GM18858 (cell line): ENCODE measurements around the gene SLC7A6.

Experiments used
- ATAC-seq: cut with Tn5 transposase; IDR thresholded peaks from one replicate; pipeline ENCODE4 v1.9.1; 2021; ENCODE audit not compliant: unreplicated experiment

The SLC7A6 gene

GRCh38 chr16:68264128-68265077, at the start of gene SLC7A6:
Gene SLC7A6, plus strand, starts transcription at chr16:68264526. Its CDS starts 10,201 bp downstream, at chr16:68274727.
- peak; percentile 44 for ATAC-seq

- no peak for ATAC-seq
Measured at GRCh38 chr16:68214726-68215125, 49.6 kb upstream of the SLC7A6 start.

- ATAC-seq, result no peak
Measured at GRCh38 chr16:68215302-68215701, 49.0 kb upstream of the SLC7A6 start.

GRCh38 chr16:68216240-68216639, 48.1 kb upstream of the SLC7A6 start:
- no peak for ATAC-seq

GRCh38 chr16:68217506-68217905, 46.8 kb upstream of the SLC7A6 start:
- ATAC-seq, result no peak

- ATAC-seq, result no peak
Measured at GRCh38 chr16:68219725-68220351, 44.5 kb upstream of the SLC7A6 start.

- no peak for ATAC-seq
Measured at GRCh38 chr16:68223072-68223471, 41.3 kb upstream of the SLC7A6 start.

- ATAC-seq, result no peak
Measured at GRCh38 chr16:68226116-68226515, 38.2 kb upstream of the SLC7A6 start.

GRCh38 chr16:68227183-68227793, 37.0 kb upstream of the SLC7A6 start:
- ATAC-seq, result no peak

GRCh38 chr16:68227850-68228553, 36.3 kb upstream of the SLC7A6 start:
- ATAC-seq, result no peak

- no peak for ATAC-seq
Measured at GRCh38 chr16:68228652-68229051, 35.7 kb upstream of the SLC7A6 start.

- ATAC-seq, result no peak
Measured at GRCh38 chr16:68229431-68230175, 34.7 kb upstream of the SLC7A6 start.

GRCh38 chr16:68230176-68230571, 34.2 kb upstream of the SLC7A6 start:
- ATAC-seq, result no peak

- no peak for ATAC-seq
Measured at GRCh38 chr16:68230956-68231355, 33.4 kb upstream of the SLC7A6 start.

- ATAC-seq, result no peak
Measured at GRCh38 chr16:68231384-68232136, 32.8 kb upstream of the SLC7A6 start.

GRCh38 chr16:68232335-68232734, 32.0 kb upstream of the SLC7A6 start:
- ATAC-seq, result no peak

GRCh38 chr16:68233085-68233834, 31.1 kb upstream of the SLC7A6 start:
- no peak for ATAC-seq

- no peak for ATAC-seq
Measured at GRCh38 chr16:68233835-68234187, 30.5 kb upstream of the SLC7A6 start.
